Thymus (tissue), 11 donors: ENCODE data around the gene SRPX2. TPM values are rescaled to one million over a fixed set of nuclear protein-coding genes. Genes with fewer than 3 reads are reported as not detected.

ENCODE experiments used
- DNase-seq, 9 donors: peaks; one replicate each; pipeline ENCODE4 v3.0.0-alpha.2; 2013; ENCODE audit warnings: low spot score in 9 of 9, low read depth in 6 of 9, missing footprints in 1 of 9
- H3K27ac ChIP-seq, 2 donors: one replicate each; pipeline ENCODE4 v1.5.1; 2013; ENCODE audit warnings: control low read depth in 1 of 2, low read depth in 1 of 2, low read length in 1 of 2, mild to moderate bottlenecking in 1 of 2, moderate library complexity in 1 of 2
- H3K27me3 ChIP-seq, 2 donors: one replicate each; pipeline ENCODE4 v1.5.1; 2013; ENCODE audit warnings: low read length in 1 of 2; ENCODE audit not compliant: control insufficient read depth in 2 of 2, insufficient read depth in 1 of 2
- H3K36me3 ChIP-seq, 2 donors: one replicate each; pipeline ENCODE4 v1.5.1; 2013; ENCODE audit warnings: low read length in 1 of 2, mild to moderate bottlenecking in 1 of 2, moderate library complexity in 1 of 2; ENCODE audit not compliant: control insufficient read depth in 2 of 2, insufficient read depth in 2 of 2
- H3K4me1 ChIP-seq, 2 donors: one replicate each; pipeline ENCODE4 v1.5.1; 2013; ENCODE audit warnings: low read length in 2 of 2; ENCODE audit not compliant: control insufficient read depth in 2 of 2, insufficient read depth in 2 of 2
- H3K4me3 ChIP-seq, 2 donors: one replicate each; pipeline ENCODE4 v1.5.1; 2013; ENCODE audit warnings: low read length in 2 of 2, control low read depth in 1 of 2, mild to moderate bottlenecking in 1 of 2
- H3K9me3 ChIP-seq, 2 donors: one replicate each; pipeline ENCODE4 v1.5.1; 2013; ENCODE audit warnings: low read length in 1 of 2, mild to moderate bottlenecking in 1 of 2; ENCODE audit not compliant: control insufficient read depth in 2 of 2, insufficient read depth in 1 of 2
- WGBS: extraction: QIAGEN DNeasy Blood & Tissue Kit; methylation state at CpG from one replicate; pipeline ENCODE4 v1.1.7; 2013; 5-methylcytosine and 5-hydroxymethylcytosine counted together
- polyA plus RNA-seq: library from polyadenylated mRNA; stranded (reverse); fragments of 200-250 nt; gene quantifications from one replicate; pipeline ENCODE4 v1.2.3, GENCODE V29; 2013
- total RNA-seq: library from RNA; stranded (reverse); fragments of 120-200 nt; gene quantifications from one replicate; pipeline ENCODE4 v1.2.4, GENCODE V29; 2013
- donor health status: healthy.

SRPX2 gene
- total and polyA plus RNA-seq, 2 donors = 1.6 to 2.2 TPM

DNA sequence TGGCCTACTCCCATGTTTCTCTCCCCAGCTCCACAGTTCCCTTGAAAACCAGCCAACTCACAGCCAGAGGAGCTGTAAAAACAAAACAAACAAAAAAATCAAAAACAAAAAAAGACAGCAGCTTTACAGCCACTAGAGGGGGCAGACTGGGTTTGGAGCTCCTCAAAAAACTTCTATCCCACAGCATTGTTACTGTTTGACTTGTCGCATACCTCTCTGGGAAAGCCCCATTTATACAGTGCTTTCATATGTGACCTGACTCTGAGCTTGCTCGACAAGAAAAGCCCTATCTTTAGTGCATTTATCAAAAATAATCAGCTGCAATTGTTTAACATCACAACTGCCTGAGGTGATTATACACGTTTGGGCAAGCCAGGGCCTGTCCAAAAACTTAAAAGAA, 29.0 kb upstream of the SRPX2 start:
- Histone ChIP-seq H3K27ac (no peak overlapping the region), H3K27me3 (no peaks in the 10 kb centered on the region), H3K4me3 (no peak overlapping the region), H3K36me3 (no peaks in the 10 kb centered on the region), H3K4me1 (no peaks in the 10 kb centered on the region), H3K9me3 (no peaks in the 10 kb centered on the region)
- 34% methylated on average over 3 of the region's 3 CpGs for WGBS
- peak in 1 of 9 donors; percentile 21 for DNase-seq

DNA sequence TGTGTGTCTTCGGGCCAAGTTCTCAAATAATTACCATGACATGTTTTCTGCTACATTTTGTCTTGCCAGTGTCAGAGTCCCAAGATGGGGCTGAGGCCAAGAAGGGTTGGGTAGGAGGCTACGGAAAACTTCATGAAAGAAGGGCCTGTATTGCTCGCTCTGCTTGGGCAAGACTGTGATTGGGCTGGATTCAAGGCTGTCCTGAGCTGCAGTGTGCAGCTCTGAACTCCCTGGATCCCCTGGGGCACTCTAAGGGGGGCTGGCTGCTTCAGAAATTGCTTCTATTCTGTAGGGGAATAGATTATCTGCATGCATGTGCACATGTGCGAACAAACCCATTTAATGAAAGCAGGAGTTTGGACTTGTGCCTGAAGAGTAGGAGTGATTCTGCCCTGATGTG, 21.0 kb upstream of the SRPX2 start:
- no peak for DNase-seq
- 95% methylated on average over 4 of the region's 4 CpGs for WGBS
- Histone ChIP-seq H3K4me3 (no peak overlapping the region), H3K36me3 (no peaks in the 10 kb centered on the region), H3K4me1 (no peaks in the 10 kb centered on the region), H3K27me3 (no peaks in the 10 kb centered on the region), H3K27ac (no peak overlapping the region), H3K9me3 (no peaks in the 10 kb centered on the region)

DNA sequence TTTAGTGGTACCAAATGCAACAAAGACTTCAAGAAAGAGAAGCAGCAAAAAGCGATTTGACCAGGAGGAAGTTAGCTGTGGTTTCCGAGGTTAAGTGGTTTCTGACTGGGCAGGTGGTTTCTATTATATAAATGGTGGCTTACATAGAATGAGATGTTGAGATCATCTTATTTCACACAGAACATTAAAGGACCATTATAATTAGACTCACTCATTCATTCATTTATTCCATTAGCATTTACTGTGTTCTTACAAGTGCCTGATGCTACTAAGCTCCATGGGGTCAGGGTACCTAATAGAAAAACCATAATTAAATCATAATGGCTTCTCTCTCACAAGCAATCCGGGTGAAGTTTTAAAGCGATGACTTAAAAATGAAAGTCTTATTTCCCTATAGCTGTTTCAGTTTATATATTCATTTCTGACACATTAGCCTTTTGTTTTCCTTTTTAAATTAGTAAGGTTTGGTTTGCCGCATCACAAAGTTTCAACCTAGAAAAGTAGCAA, 18.0 kb upstream of the SRPX2 start:
- no peak overlapping the region for H3K4me3 ChIP-seq
- 27% methylated on average over 5 of the region's 5 CpGs for WGBS

DNA sequence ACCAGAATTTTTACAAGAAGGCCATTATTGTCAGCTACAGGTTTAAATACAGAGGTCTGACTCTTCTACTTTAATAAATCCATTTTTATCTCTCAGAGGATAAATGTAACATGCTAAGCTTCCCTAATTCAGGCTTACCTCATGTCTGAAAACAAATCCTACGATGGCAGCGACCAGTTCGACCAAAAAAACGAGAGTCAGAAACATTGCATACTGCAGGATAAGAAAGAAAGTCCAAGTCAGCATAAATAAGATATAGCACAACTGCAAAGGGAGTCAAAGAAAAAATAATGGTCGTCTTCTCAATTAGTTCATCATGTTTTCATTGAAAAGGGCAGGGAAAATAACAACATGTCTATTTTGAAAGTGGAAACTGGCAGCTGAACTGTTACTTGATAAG, 9.0 kb upstream of the SRPX2 start:
- no peak for DNase-seq
- peaks cover 0 to 7% of the 10 kb centered on the region in 2 donors for H3K27me3 ChIP-seq
- H3K4me3 ChIP-seq = no peak overlapping the region
- H3K4me1 ChIP-seq = no peaks in the 10 kb centered on the region
- no peaks in the 10 kb centered on the region for H3K9me3 ChIP-seq
- H3K27ac ChIP-seq = no peak overlapping the region
- no peaks in the 10 kb centered on the region for H3K36me3 ChIP-seq
- WGBS = 92% methylated on average over 5 of the region's 5 CpGs

More for the DNA sequence above, 18.0 kb upstream of the SRPX2 start:
- no peaks in the 10 kb centered on the region for H3K4me1 ChIP-seq
- H3K36me3 ChIP-seq = no peaks in the 10 kb centered on the region
- no peak overlapping the region for H3K27ac ChIP-seq
- no peaks in the 10 kb centered on the region for H3K9me3 ChIP-seq
- DNase-seq = peak in 1 of 9 donors; percentile 28
- H3K27me3 ChIP-seq = no peaks in the 10 kb centered on the region

GRCh38 chrX:100635989-100636320, 8.0 kb upstream of the SRPX2 start:
- peaks cover 0 to 7% of the 10 kb centered on the region in 2 donors for H3K27me3 ChIP-seq
- H3K27ac ChIP-seq = peak overlapping the region in 1 of 2 donors; percentile 37
- peak in 1 of 9 donors; percentile 2 for DNase-seq
- H3K4me3 ChIP-seq = peak overlapping the region; percentile 43 to 56
- H3K9me3 ChIP-seq = no peaks in the 10 kb centered on the region
- 73% methylated on average over 8 of the region's 8 CpGs for WGBS
- no peaks in the 10 kb centered on the region for H3K4me1 ChIP-seq
- no peaks in the 10 kb centered on the region for H3K36me3 ChIP-seq

DNA sequence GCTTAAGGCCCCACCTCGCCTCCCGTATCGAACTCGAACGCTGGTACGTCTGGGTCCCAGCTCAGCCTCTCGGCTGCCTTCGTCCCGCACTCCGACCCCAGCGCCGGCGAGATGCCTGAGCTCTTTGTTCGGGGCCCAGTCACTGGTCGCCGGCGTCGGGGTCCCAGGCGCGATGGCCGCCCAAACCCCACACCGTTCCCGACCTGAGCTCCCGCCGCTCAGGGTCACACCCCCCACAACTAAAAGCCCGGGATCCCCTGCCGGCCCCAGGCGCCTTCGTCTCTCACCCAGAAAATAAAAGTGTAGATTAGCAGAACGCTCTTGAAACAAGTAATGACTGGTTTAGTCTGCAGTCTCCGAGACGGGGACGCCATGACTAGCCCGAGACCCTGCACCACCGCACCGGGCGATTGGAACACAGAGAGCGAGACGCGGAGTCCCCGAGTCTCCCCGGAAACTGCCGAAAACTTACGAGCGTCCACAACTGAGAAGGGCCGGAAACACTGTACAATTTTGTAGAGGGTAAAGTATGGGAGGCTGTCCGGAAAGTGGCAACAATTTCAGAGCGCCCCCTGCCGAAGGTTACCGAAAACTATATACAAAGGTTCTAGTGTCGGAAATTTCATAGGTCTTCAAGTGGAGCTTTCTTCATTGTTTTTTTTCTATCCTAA, 7.5 kb upstream of the SRPX2 start, which contains the start of gene TSPAN6:
TSS of gene TSPAN6 (minus strand) at position 486 of the 671 bp plus-strand sequence. CDS start at position 374, 112 bp downstream.
- Histone ChIP-seq H3K9me3 (no peaks in the 10 kb centered on the region), H3K36me3 (no peaks in the 10 kb centered on the region), H3K27ac (peak within 1 kb of the TSS in 1 of 2 donors; percentile 37), H3K27me3 (peaks cover 0 to 7% of the 10 kb centered on the region in 2 donors), H3K4me1 (no peaks in the 10 kb centered on the region), H3K4me3 (peak within 1 kb of the TSS; percentile 43 to 56)
- 12% methylated on average over 51 of the region's 51 CpGs for WGBS
- peak; percentile 54 to 93 (median 77) for DNase-seq

DNA sequence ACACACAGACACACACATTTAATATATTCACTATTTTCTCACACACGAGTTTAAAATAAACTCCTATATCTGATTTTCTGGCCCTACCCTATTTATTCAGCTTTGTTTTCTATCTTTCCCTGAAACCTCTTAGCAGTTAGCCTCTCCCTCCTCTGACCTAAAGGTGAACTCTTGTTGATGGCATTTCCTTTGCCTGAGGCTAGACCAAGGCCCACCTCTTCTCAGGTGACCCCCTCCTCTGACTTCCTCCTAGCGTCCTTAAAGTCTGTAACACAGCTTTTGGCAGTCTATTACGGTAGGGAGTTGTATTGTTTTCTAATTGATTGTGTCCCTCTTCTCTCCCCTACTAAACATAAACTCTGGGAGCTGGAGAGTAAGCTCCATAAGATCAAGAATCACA, 1.7 kb upstream of the SRPX2 start:
- Histone ChIP-seq H3K36me3 (no peaks in the 10 kb centered on the region), H3K27ac (no peak overlapping the region), H3K4me1 (no peaks in the 10 kb centered on the region), H3K9me3 (no peaks in the 10 kb centered on the region), H3K4me3 (no peak overlapping the region), H3K27me3 (no peaks in the 10 kb centered on the region)
- no peak for DNase-seq
- 90% methylated on average over 3 of the region's 3 CpGs for WGBS

DNA sequence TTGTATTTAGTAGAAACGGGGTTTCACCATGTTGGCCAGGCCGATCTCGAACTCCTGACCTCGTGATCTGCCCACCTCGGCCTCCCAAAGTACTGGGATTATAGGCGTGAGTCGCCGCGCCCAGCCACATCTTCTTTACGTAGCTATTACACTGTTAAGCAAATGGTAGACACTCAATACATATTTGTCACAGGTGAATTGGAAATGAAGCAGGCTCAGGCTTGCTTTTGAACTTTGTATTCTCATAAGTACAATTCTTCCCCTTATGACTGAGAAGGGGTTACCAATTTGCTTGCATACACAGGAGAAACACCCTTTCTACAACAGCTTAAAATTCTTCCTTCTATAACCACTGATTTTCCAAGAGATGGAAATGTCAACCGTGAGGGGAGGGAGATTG, 787 bp upstream of the SRPX2 start:
- no peak for DNase-seq
- Histone ChIP-seq H3K36me3 (no peaks in the 10 kb centered on the region), H3K9me3 (no peaks in the 10 kb centered on the region), H3K27me3 (no peaks in the 10 kb centered on the region), H3K27ac (no peak overlapping the region), H3K4me1 (no peaks in the 10 kb centered on the region), H3K4me3 (no peak overlapping the region)
- 96% methylated on average over 11 of the region's 11 CpGs for WGBS

GRCh38 chrX:100645106-100645505, 1.1 kb downstream of the SRPX2 start:
- no peaks in the 10 kb centered on the region for H3K9me3 ChIP-seq
- no peaks in the 10 kb centered on the region for H3K4me1 ChIP-seq
- DNase-seq = no peak
- H3K27me3 ChIP-seq = no peaks in the 10 kb centered on the region
- H3K4me3 ChIP-seq = no peak overlapping the region
- 85% methylated on average over 4 of the region's 4 CpGs for WGBS
- no peaks in the 10 kb centered on the region for H3K36me3 ChIP-seq
- H3K27ac ChIP-seq = no peak overlapping the region
